Anterior cingulate cortex (tissue), 58 donors: Measurements from ENCODE around the gene ASXL3.

Source experiments
- DNase-seq, 58 donors: peaks; one replicate each; lab custom pipeline; 2025; lab: John Stamatoyannopoulos, UW

The ASXL3 gene

DNA sequence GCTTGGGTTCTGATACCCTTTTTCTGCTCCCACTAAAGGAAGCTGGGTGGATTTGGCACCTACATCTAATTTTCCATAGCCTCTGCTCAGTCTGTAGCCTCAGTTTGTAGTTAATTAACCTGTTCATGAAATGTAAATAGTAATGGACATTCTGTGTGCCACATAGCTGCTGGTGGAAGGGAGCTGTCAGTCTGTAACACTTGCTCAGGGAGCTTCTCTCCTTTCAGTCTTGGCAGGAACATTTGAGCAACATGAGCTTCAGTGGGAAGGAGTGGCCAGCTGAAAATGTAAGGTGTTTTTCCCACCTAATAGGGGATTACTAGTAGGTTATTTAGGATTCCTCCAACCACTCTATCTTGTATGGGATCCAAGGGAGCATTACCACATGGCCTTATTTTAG lies 203.4 kb downstream of the ASXL3 start:
- no peak for DNase-seq
